ENCODE measurements around the gene C10orf53.

DNA sequence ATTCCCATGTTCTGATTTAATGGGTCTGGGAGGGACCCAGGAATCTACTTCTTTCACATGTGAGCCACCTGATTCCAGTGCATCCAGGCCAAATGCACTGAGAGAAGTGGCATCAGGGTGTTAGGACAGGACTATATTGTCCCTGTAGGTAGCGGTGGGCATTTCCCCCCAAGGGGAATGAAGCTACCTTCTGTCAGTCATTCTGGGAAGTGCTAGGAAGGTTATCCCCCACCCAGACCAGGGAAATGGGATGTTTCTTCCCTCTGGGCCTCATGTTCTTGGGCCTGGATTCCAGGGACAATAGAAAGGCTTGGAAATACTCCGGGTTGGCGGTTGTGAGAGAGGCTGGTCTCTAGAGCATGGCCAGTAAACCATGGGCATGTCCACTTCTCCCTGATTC is 20.8 kb downstream of the C10orf53 start:
- no peak for TF ChIP-seq POLR2A (IDR thresholded peaks at IDR 0.05)
- TF ChIP-seq CTCF (IDR thresholded peaks at IDR 0.05), result no peak

Data from stomach (tissue), 4 donors.